Lower leg skin (tissue), 3 donors: ENCODE data around the gene PTGS1.

Experiments
- POLR2A ChIP-seq, 2 donors: fragments of 450-650 bp; IDR thresholded peaks; one replicate each; pipeline ENCODE4 v1.6.1; 2016 to 2017; ENCODE audit warnings: antibody characterized with exemption in 2 of 2, mild to moderate bottlenecking in 1 of 2, moderate library complexity in 1 of 2
- TF ChIP-seq, protein P1 (sequence below), 3 donors: fragments of 450-650 bp; IDR thresholded peaks; one replicate each; pipeline ENCODE4 v1.5.1; 2016; ENCODE audit warnings: antibody characterized with exemption in 3 of 3, mild to moderate bottlenecking in 3 of 3, moderate library complexity in 2 of 3

DNA sequence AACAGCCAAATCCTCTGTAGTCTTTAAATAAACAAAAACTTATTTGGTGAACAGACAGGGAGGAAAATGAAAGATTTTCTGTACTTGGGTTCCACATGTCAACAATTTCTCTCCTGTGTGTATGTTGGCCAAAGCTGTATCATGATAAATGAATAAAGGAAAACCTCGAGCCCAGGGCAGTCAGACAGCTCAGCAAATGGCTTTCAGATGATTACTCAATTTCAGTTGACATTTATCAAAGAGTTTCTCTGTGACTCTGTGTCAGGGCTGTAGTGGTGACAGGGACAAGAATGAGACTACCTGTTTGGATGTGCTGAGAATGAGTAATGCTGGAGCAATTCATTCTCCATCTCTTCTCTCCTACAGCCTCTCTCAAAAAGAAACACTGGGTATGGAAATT lies 45.7 kb upstream of the PTGS1 start:
- TF ChIP-seq, protein P1, sequence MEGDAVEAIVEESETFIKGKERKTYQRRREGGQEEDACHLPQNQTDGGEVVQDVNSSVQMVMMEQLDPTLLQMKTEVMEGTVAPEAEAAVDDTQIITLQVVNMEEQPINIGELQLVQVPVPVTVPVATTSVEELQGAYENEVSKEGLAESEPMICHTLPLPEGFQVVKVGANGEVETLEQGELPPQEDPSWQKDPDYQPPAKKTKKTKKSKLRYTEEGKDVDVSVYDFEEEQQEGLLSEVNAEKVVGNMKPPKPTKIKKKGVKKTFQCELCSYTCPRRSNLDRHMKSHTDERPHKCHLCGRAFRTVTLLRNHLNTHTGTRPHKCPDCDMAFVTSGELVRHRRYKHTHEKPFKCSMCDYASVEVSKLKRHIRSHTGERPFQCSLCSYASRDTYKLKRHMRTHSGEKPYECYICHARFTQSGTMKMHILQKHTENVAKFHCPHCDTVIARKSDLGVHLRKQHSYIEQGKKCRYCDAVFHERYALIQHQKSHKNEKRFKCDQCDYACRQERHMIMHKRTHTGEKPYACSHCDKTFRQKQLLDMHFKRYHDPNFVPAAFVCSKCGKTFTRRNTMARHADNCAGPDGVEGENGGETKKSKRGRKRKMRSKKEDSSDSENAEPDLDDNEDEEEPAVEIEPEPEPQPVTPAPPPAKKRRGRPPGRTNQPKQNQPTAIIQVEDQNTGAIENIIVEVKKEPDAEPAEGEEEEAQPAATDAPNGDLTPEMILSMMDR (IDR thresholded peaks at IDR 0.05): no peak
- no peak for TF ChIP-seq POLR2A (IDR thresholded peaks at IDR 0.05)
